Prostate gland (tissue), 2 donors: ENCODE measurements around the gene CHORDC1. TPM values are rescaled to one million over a fixed set of nuclear protein-coding genes. Genes with fewer than 3 reads are reported as not detected.
A peak's percentile ranks its signal among the peaks of the same experiment; 100 is the strongest.

Experiments used
- DNase-seq: peaks from one replicate; pipeline ENCODE4 v3.0.0-alpha.2; 2019; ENCODE audit warnings: low spot score
- H3K27ac ChIP-seq, 2 donors: fragments of 200-600 bp; sonication (generic); 2 replicates each; pipeline ENCODE4 v1.5.1; 2017 to 2019
- H3K27me3 ChIP-seq: fragments of 200-600 bp; sonication (generic); replicated peaks from 2 replicates; pipeline ENCODE4 v1.5.1; 2019; ENCODE audit not compliant: insufficient read depth
- H3K36me3 ChIP-seq, 2 donors: fragments of 200-600 bp; sonication (generic); 1 replicate in 1 of 2; 2 replicates in 1 of 2; pipeline versions ENCODE4 v1.5.1 to v1.8.1; 2017 to 2019
- H3K4me1 ChIP-seq: fragments of 200-600 bp; sonication (generic); replicated peaks from 2 replicates; pipeline ENCODE4 v1.5.1; 2019
- H3K4me3 ChIP-seq, 2 donors: fragments of 200-600 bp; sonication (generic); 2 replicates each; pipeline ENCODE4 v1.5.1; 2017 to 2019
- H3K9me3 ChIP-seq: fragments of 200-600 bp; sonication (generic); 2 replicates; pipeline ENCODE4 v1.5.1; 2017
- CTCF ChIP-seq, 4 experiments: fragments of 200-600 bp in 2 of 4; fragments of 450-650 bp in 2 of 4; sonication (generic) in 2 of 4; IDR thresholded peaks; 1 replicate in 3 of 4; 2 replicates in 1 of 4; pipeline ENCODE4 v1.5.1; 2016 to 2019; ENCODE audit warnings: antibody characterized with exemption in 4 of 4, mild to moderate bottlenecking in 2 of 4, moderate library complexity in 2 of 4
- POLR2A ChIP-seq: fragments of 450-650 bp; IDR thresholded peaks from one replicate; pipeline ENCODE4 v1.6.1; 2016; ENCODE audit warnings: antibody characterized with exemption, mild to moderate bottlenecking
- POLR2AphosphoS5 ChIP-seq: sonication (generic); formaldehyde crosslinking; IDR thresholded peaks from one replicate; pipeline ENCODE4 v1.6.1; 2017; ENCODE audit warnings: antibody characterized with exemption
- WGBS: methylation state at CpG from one replicate; pipeline ENCODE4 v1.1.5; 2018; 5-methylcytosine and 5-hydroxymethylcytosine counted together
- intact Hi-C: fragments of 100-400 bp; cut with DNase I; formaldehyde crosslinking; loops from one replicate; pipeline ENCODE4 v1.14.2; 2022
- total RNA-seq, 2 donors: library from RNA; depleted of rRNA; stranded (reverse); fragments of >200 nt; gene quantifications; one replicate each; pipeline ENCODE4 v1.1.0, GENCODE V29; 2016

Gene CHORDC1
- total RNA-seq, 2 donors from 2014 or later: 32.0 to 45.8 TPM

GRCh38 chr11:90221803-90222458, 918 bp downstream of the CHORDC1 start:
- no peak for DNase-seq
- H3K4me3 ChIP-seq: peak overlapping the region; percentile 67 to 95
- no peaks in the 10 kb centered on the region for H3K9me3 ChIP-seq
- intact Hi-C loops: no loop called here
- TF ChIP-seq CTCF (IDR thresholded peaks at IDR 0.05) (no peak), POLR2A (no peak), POLR2AphosphoS5 (no peak)
- H3K27me3 ChIP-seq: no peaks in the 10 kb centered on the region
- H3K4me1 ChIP-seq: no peaks in the 10 kb centered on the region
- WGBS: 4% methylated on average over 16 of the region's 16 CpGs
- no peaks in the 10 kb centered on the region for H3K36me3 ChIP-seq
- peak overlapping the region; percentile 93 to 96 for H3K27ac ChIP-seq

DNA sequence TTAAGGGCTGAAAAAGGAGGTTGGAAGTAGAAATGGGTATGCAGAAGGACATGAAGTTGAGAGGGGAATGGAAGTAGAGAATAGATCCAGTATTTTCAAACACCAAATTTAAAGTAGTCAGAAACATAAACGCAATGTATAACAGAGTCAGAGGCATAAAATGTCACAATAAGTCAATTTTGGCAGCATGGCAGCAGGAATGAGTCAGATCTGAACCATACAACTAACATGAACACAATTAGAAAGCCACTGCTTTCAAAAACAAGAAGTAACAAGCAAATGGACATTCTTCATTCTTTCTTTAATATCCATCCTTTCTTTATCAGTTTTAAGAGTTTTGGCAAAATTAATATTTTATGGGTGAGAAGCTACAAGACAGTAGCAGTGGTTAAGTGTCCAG, 2.5 kb downstream of the CHORDC1 start:
- 91% methylated on average over 1 of the region's 1 CpG for WGBS
- no peaks in the 10 kb centered on the region for H3K27me3 ChIP-seq
- DNase-seq: no peak
- TF ChIP-seq CTCF (IDR thresholded peaks at IDR 0.05) (no peak), POLR2AphosphoS5 (no peak), POLR2A (no peak)
- no peaks in the 10 kb centered on the region for H3K4me1 ChIP-seq
- intact Hi-C loops: no loop called here
- H3K9me3 ChIP-seq: no peaks in the 10 kb centered on the region
- H3K4me3 ChIP-seq: no peak overlapping the region
- H3K27ac ChIP-seq: no peak overlapping the region
- no peaks in the 10 kb centered on the region for H3K36me3 ChIP-seq

- H3K4me3 ChIP-seq: no peak overlapping the region
- no peak for DNase-seq
- intact Hi-C loops: no loop called here
- no peaks in the 10 kb centered on the region for H3K4me1 ChIP-seq
- no peaks in the 10 kb centered on the region for H3K36me3 ChIP-seq
- 98% methylated on average over 6 of the region's 6 CpGs for WGBS
- no peaks in the 10 kb centered on the region for H3K27me3 ChIP-seq
- H3K9me3 ChIP-seq: no peaks in the 10 kb centered on the region
- no peak for TF ChIP-seq POLR2A
- TF ChIP-seq POLR2AphosphoS5: no peak
- TF ChIP-seq CTCF (IDR thresholded peaks at IDR 0.05): no peak
- H3K27ac ChIP-seq: no peak overlapping the region
These were observed 3.4 kb downstream of the CHORDC1 start for GRCh38 chr11:90219438-90219837.

DNA sequence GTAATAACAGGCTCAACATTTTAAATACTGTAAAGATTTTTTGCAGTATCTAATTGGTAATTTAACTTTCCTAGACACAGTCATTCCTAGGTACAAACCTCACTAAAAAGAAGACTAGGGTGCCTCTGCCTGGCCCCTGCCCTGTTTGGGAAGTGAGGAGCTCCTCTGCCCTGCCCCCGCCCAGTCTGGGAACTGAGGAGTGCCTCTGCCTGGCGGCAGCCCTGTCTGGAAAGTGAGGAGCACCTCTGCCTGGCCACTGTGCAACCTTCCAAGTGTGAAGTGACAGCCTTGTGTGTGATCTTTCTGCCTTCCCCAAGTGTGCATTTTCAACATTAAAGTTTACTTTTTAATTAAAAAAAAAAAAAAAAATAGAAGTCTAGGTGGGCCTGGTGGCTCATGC, 4.2 kb downstream of the CHORDC1 start:
- DNase-seq: no peak
- Histone ChIP-seq H3K27me3 (no peaks in the 10 kb centered on the region), H3K27ac (no peak overlapping the region), H3K4me3 (no peak overlapping the region), H3K36me3 (no peaks in the 10 kb centered on the region), H3K9me3 (no peaks in the 10 kb centered on the region), H3K4me1 (no peaks in the 10 kb centered on the region)
- intact Hi-C loops: no loop called here
- TF ChIP-seq POLR2AphosphoS5 (no peak), CTCF (IDR thresholded peaks at IDR 0.05) (no peak), POLR2A (no peak)
- 87% methylated on average over 2 of the region's 2 CpGs for WGBS

DNA sequence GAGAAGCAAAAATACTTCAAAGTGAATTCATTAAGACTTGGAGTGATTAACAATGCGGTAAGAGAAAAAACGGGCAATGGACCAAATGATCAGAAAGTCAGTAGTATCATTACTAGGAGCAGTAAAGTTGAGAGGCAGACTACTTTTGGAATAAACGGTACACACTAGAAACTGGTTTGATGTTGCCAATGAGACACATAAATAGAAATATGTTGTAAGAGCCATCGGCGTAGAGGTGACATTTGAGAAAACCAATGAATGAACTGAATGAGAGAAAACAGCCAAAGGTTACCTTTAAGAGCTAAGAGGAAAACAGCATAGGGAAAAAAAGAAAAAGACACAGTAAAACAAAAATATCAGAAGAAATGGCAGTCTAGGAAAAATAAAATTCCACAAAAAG, 6.2 kb downstream of the CHORDC1 start:
- WGBS: 79% methylated on average over 5 of the region's 5 CpGs
- H3K27ac ChIP-seq: no peak overlapping the region
- intact Hi-C loops: no loop called here
- no peak overlapping the region for H3K4me3 ChIP-seq
- no peak for DNase-seq
- TF ChIP-seq POLR2AphosphoS5: no peak
- no peak for TF ChIP-seq CTCF (IDR thresholded peaks at IDR 0.05)
- TF ChIP-seq POLR2A: no peak
- no peaks in the 10 kb centered on the region for H3K4me1 ChIP-seq
- H3K27me3 ChIP-seq: no peaks in the 10 kb centered on the region
- H3K9me3 ChIP-seq: no peaks in the 10 kb centered on the region
- no peaks in the 10 kb centered on the region for H3K36me3 ChIP-seq
